Liver (tissue), 9 donors: ENCODE measurements around the gene CSKMT. TPM values are rescaled to one million over a fixed set of nuclear protein-coding genes. Genes with fewer than 3 reads are reported as not detected.
"Not testable (repeated sequence)": the region's sequence is repeated elsewhere in the genome, so short reads cannot be mapped to it uniquely, and the experiment has no call there.

ENCODE experiments used
- DNase-seq: peaks from one replicate; pipeline ENCODE4 v3.0.0-alpha.2; 2017; ENCODE audit warnings: low spot score
- H3K27ac ChIP-seq, 2 donors: one replicate each; pipeline ENCODE4 v1.7.0; 2013; ENCODE audit warnings: inconsistent platforms in 2 of 2, low read length in 2 of 2, control low read depth in 1 of 2, low read depth in 1 of 2, mild to moderate bottlenecking in 1 of 2
- H3K27me3 ChIP-seq, 4 donors: one replicate each; pipeline versions ENCODE4 v1.6.1 to v1.7.0; 2013; ENCODE audit warnings: low read length in 3 of 4, inconsistent platforms in 1 of 4, mild to moderate bottlenecking in 1 of 4, moderate library complexity in 1 of 4; ENCODE audit not compliant: control insufficient read depth in 4 of 4, insufficient read depth in 4 of 4
- H3K36me3 ChIP-seq, 4 donors: one replicate each; pipeline versions ENCODE4 v1.6.1 to v1.7.0; 2013; ENCODE audit warnings: low read length in 3 of 4, mild to moderate bottlenecking in 3 of 4, low read depth in 1 of 4, moderate library complexity in 1 of 4; ENCODE audit not compliant: control insufficient read depth in 4 of 4, insufficient read depth in 3 of 4
- H3K4me1 ChIP-seq, 4 donors: one replicate each; pipeline versions ENCODE4 v1.6.1 to v1.7.0; 2013; ENCODE audit warnings: low read length in 3 of 4, mild to moderate bottlenecking in 3 of 4, moderate library complexity in 1 of 4; ENCODE audit not compliant: control insufficient read depth in 4 of 4, insufficient read depth in 4 of 4
- H3K4me3 ChIP-seq, 3 donors: one replicate each; pipeline versions ENCODE4 v1.6.1 to v1.7.0; 2013; ENCODE audit warnings: low read length in 3 of 3, control low read depth in 1 of 3, low read depth in 1 of 3, mild to moderate bottlenecking in 1 of 3
- H3K9ac ChIP-seq, 2 donors: one replicate each; pipeline ENCODE4 v1.7.0; 2013; ENCODE audit warnings: low read length in 2 of 2, mild to moderate bottlenecking in 2 of 2, moderate library complexity in 2 of 2, control low read depth in 1 of 2, low read depth in 1 of 2
- H3K9me3 ChIP-seq, 4 donors: one replicate each; pipeline versions ENCODE4 v1.6.1 to v1.7.0; 2013; ENCODE audit warnings: low read length in 3 of 4; ENCODE audit not compliant: control insufficient read depth in 4 of 4
- CTCF ChIP-seq: fragments of 150-350 bp; IDR thresholded peaks from 2 replicates; pipeline ENCODE4 v1.5.1; 2017; ENCODE audit warnings: improper control_type of control experiment, low read depth, low read length; ENCODE audit not compliant: missing input control
- FOXA2 ChIP-seq: IDR thresholded peaks from 2 replicates; pipeline ENCODE4 v1.6.1; 2016; ENCODE audit warnings: antibody characterized with exemption
- HNF4G ChIP-seq: IDR thresholded peaks from 2 replicates; pipeline ENCODE4 v1.6.1; 2016; ENCODE audit warnings: antibody characterized with exemption
- MAX ChIP-seq: IDR thresholded peaks from 2 replicates; pipeline ENCODE4 v1.6.1; 2016; ENCODE audit warnings: antibody characterized with exemption
- NR2F2 ChIP-seq: IDR thresholded peaks from 2 replicates; pipeline ENCODE4 v1.6.1; 2016; ENCODE audit warnings: antibody characterized with exemption
- RAD21 ChIP-seq, 2 donors: IDR thresholded peaks; 2 replicates each; pipeline ENCODE4 v1.6.1; 2016; ENCODE audit warnings: antibody characterized with exemption in 2 of 2, mild to moderate bottlenecking in 2 of 2
- RXRA ChIP-seq, 2 donors: IDR thresholded peaks; 2 replicates each; pipeline ENCODE4 v1.6.1; 2017 to 2018; ENCODE audit warnings: antibody characterized with exemption in 2 of 2, mild to moderate bottlenecking in 1 of 2
- SP1 ChIP-seq: IDR thresholded peaks from 2 replicates; pipeline ENCODE4 v1.6.1; 2018; ENCODE audit warnings: antibody characterized with exemption, mild to moderate bottlenecking
- YY1 ChIP-seq: IDR thresholded peaks from 2 replicates; pipeline ENCODE4 v1.6.1; 2016; ENCODE audit warnings: antibody characterized with exemption, mild to moderate bottlenecking
- ZBTB33 ChIP-seq: IDR thresholded peaks from 2 replicates; pipeline ENCODE4 v1.6.1; 2016; ENCODE audit warnings: antibody characterized with exemption
- WGBS: extraction: QIAGEN DNeasy Blood & Tissue Kit; methylation state at CpG from one replicate; pipeline ENCODE4 v1.1.7; 2013; 5-methylcytosine and 5-hydroxymethylcytosine counted together
- polyA plus RNA-seq, 2 donors: library from polyadenylated mRNA; stranded (reverse) in 1 of 2; unstranded in 1 of 2; fragments of 200-250 nt in 1 of 2; fragments of >200 nt in 1 of 2; fragmentation: Nextera tagmentation in 1 of 2; extraction: Ambion mirVana in 1 of 2; gene quantifications; one replicate each; pipeline versions ENCODE4 v1.2.1 to v1.2.3, GENCODE V29; 2013 to 2015
- total RNA-seq, 2 donors: library from RNA; depleted of rRNA; stranded (reverse); fragments of >200 nt; gene quantifications; one replicate each; pipeline ENCODE4 v1.2.3, GENCODE V29; 2014
- TF ChIP-seq, protein P1 (sequence below): IDR thresholded peaks from 2 replicates; pipeline ENCODE4 v1.6.1; 2016; ENCODE audit warnings: antibody characterized with exemption
- TF ChIP-seq, protein P2 (sequence below): IDR thresholded peaks from 2 replicates; pipeline ENCODE4 v1.6.1; 2016; ENCODE audit warnings: antibody characterized with exemption, mild to moderate bottlenecking
- donor health status: healthy.
- donor health status: healthy.
- donor health status: healthy.
- donor health status: healthy.
- donor health status: healthy.

CSKMT gene
- total and polyA plus RNA-seq, 4 donors, result 1.8 to 2.5 (median 2.3) TPM

DNA sequence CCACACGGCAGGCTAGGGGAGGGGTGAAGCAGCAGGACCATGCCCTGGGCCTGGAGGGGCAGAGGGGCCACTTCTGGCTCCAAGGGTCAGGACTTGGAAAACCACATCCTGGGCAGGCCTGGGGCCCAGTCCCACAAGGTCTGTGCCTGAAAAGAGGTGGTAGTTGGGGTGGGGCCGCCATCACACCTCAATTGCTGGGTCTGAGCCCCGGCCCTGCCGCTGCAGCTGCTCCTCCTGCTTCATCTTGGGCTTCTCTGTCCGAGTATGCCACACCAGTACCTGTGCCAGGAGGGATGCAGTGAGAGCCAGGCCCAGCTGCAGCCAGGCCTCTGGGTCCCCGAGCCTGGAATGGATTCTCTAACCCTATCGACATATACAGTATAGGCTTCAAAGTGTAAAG is 49.6 kb upstream of the CSKMT start:
- Histone ChIP-seq H3K9me3 (no peaks in the 10 kb centered on the region), H3K4me1 (peaks cover 7 to 30% (median 19%) of the 10 kb centered on the region in 4 donors), H3K9ac (no peak overlapping the region), H3K36me3 (peaks cover 0 to 15% (median 2%) of the 10 kb centered on the region in 4 donors), H3K27me3 (no peaks in the 10 kb centered on the region), H3K27ac (no peak overlapping the region), H3K4me3 (no peak overlapping the region)
- WGBS, result 94% methylated on average over 7 of the region's 7 CpGs
- no peak for DNase-seq
- TF ChIP-seq SP1 (no peak), HNF4G (no peak), FOXA2 (no peak), CTCF (no peak), NR2F2 (no peak)
- TF ChIP-seq, protein P1, sequence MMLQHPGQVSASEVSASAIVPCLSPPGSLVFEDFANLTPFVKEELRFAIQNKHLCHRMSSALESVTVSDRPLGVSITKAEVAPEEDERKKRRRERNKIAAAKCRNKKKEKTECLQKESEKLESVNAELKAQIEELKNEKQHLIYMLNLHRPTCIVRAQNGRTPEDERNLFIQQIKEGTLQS, result no peak

DNA sequence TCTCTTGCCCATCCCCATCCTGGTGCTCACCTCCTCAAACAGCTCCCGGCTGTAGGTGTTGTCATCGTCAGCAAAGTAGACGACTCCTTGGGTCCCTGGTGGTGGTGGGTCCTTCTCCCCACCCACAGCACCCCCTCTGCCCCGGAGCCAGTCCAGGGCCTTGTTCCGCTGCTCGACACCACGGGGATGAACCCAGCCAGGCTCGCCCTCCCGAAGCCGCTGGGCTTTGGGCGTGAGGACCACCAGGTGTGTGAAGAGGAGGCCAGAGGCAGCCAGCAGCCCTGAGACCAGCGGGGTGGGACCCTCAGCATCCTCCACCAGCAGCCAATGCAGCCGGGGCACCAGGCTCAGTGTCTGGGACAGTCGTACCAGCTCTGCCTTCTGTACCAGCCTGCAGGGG is 48.2 kb upstream of the CSKMT start:
- H3K27me3 ChIP-seq, H3K9me3 ChIP-seq, H3K9ac ChIP-seq, H3K27ac ChIP-seq, DNase-seq, H3K4me3 ChIP-seq: not testable (repeated sequence)
- Histone ChIP-seq H3K4me1 (peaks cover 7 to 28% (median 17%) of the 10 kb centered on the region in 4 donors), H3K36me3 (peaks cover 0 to 15% (median 2%) of the 10 kb centered on the region in 4 donors)
- 97% methylated on average over 14 of the region's 14 CpGs for WGBS

DNA sequence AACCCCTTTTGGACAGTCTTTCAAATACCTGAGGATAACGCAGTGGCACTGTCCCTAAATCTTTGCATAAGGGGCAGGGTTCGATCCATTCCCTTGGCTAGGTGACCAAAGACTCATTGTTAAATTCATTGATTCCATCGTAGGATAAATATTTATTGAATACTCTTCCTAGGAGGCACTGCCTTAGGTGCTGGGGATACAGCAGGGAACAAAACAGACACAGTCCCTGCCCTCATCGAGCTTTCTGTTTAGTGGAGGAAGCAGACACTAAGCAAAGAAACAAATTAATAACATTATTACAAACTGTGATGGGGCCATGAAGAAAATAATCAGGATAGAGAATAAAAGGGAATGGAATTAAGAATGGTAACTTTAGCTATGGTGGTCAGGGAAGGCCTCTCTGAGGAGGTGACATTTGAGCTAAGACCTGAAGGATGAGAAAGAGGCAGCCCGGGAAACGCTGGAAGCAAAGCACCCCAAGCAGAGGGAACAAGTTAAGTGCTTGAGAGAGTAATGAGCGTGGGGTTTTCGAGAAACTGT is 44.0 kb upstream of the CSKMT start:
- DNase-seq, result no peak
- Histone ChIP-seq H3K4me3 (peak overlapping the region; percentile 68 to 89 (median 74)), H3K27ac (peak overlapping the region; percentile 80 to 96), H3K4me1 (peaks cover 4 to 17% (median 10%) of the 10 kb centered on the region in 4 donors), H3K9ac (peak overlapping the region; percentile 33 to 77), H3K27me3 (no peaks in the 10 kb centered on the region), H3K9me3 (no peaks in the 10 kb centered on the region), H3K36me3 (peaks cover 0 to 21% (median 12%) of the 10 kb centered on the region in 4 donors)
- 28% methylated on average over 8 of the region's 8 CpGs for WGBS
- no peak for TF ChIP-seq ZBTB33
- TF ChIP-seq RAD21 (IDR thresholded peaks at IDR 0.05), result no peak
- TF ChIP-seq NR2F2, result no peak
- no peak for TF ChIP-seq YY1
- TF ChIP-seq SP1, result no peak
- no peak for TF ChIP-seq CTCF
- TF ChIP-seq RXRA (IDR thresholded peaks at IDR 0.05), result no peak
- TF ChIP-seq MAX, result no peak
- no peak for TF ChIP-seq HNF4G
- TF ChIP-seq, protein P2, sequence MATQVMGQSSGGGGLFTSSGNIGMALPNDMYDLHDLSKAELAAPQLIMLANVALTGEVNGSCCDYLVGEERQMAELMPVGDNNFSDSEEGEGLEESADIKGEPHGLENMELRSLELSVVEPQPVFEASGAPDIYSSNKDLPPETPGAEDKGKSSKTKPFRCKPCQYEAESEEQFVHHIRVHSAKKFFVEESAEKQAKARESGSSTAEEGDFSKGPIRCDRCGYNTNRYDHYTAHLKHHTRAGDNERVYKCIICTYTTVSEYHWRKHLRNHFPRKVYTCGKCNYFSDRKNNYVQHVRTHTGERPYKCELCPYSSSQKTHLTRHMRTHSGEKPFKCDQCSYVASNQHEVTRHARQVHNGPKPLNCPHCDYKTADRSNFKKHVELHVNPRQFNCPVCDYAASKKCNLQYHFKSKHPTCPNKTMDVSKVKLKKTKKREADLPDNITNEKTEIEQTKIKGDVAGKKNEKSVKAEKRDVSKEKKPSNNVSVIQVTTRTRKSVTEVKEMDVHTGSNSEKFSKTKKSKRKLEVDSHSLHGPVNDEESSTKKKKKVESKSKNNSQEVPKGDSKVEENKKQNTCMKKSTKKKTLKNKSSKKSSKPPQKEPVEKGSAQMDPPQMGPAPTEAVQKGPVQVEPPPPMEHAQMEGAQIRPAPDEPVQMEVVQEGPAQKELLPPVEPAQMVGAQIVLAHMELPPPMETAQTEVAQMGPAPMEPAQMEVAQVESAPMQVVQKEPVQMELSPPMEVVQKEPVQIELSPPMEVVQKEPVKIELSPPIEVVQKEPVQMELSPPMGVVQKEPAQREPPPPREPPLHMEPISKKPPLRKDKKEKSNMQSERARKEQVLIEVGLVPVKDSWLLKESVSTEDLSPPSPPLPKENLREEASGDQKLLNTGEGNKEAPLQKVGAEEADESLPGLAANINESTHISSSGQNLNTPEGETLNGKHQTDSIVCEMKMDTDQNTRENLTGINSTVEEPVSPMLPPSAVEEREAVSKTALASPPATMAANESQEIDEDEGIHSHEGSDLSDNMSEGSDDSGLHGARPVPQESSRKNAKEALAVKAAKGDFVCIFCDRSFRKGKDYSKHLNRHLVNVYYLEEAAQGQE, result no peak
